Measurements from ENCODE around the gene TCTN3.
A peak's percentile ranks its signal among the peaks of the same experiment; 100 is the strongest.

Gene TCTN3

GRCh38 chr10:95657250-95657649, 36.5 kb downstream of the TCTN3 start:
- H3K27ac Mint-ChIP-seq: peak overlapping the region; percentile 11
- H3K36me3 Mint-ChIP-seq: peaks cover 8% of the 10 kb centered on the region
- H3K27me3 Mint-ChIP-seq: no peaks in the 10 kb centered on the region
- H3K4me3 Mint-ChIP-seq: peak overlapping the region; percentile 100
- peaks cover 24% of the 10 kb centered on the region for H3K4me1 Mint-ChIP-seq (ENCODE audit: low read depth)
- H3K9me3 Mint-ChIP-seq (ENCODE audit: low read depth): no peaks in the 10 kb centered on the region

- no peaks in the 10 kb centered on the region for H3K27me3 Mint-ChIP-seq
- H3K4me1 Mint-ChIP-seq (ENCODE audit: low read depth): peaks cover 24% of the 10 kb centered on the region
- H3K4me3 Mint-ChIP-seq: peak within 1 kb of the TSS; percentile 100
- H3K27ac Mint-ChIP-seq: peak within 1 kb of the TSS; percentile 97
- H3K36me3 Mint-ChIP-seq: peaks cover 15% of the 10 kb centered on the region
- no peaks in the 10 kb centered on the region for H3K9me3 Mint-ChIP-seq (ENCODE audit: low read depth)
These were observed 37.2 kb downstream of the TCTN3 start, which contains the start of gene ALDH18A1 for GRCh38 chr10:95656291-95657164. TSS of gene ALDH18A1 (minus strand) at chr10:95656711. CDS start at chr10:95653377, 3,334 bp downstream.

- peaks cover 21% of the 10 kb centered on the region for H3K36me3 Mint-ChIP-seq
- H3K4me1 Mint-ChIP-seq (ENCODE audit: low read depth): peaks cover 26% of the 10 kb centered on the region
- H3K9me3 Mint-ChIP-seq (ENCODE audit: low read depth): no peaks in the 10 kb centered on the region
- H3K27ac Mint-ChIP-seq: peak overlapping the region; percentile 67
- no peaks in the 10 kb centered on the region for H3K27me3 Mint-ChIP-seq
- peak overlapping the region; percentile 100 for H3K4me3 Mint-ChIP-seq
These were observed 38.0 kb downstream of the TCTN3 start for GRCh38 chr10:95655571-95656290.

GRCh38 chr10:95653895-95654294, 39.8 kb downstream of the TCTN3 start:
- H3K9me3 Mint-ChIP-seq (ENCODE audit: low read depth): no peaks in the 10 kb centered on the region
- no peak overlapping the region for H3K27ac Mint-ChIP-seq
- H3K4me1 Mint-ChIP-seq (ENCODE audit: low read depth): peaks cover 26% of the 10 kb centered on the region
- peaks cover 22% of the 10 kb centered on the region for H3K36me3 Mint-ChIP-seq
- no peaks in the 10 kb centered on the region for H3K27me3 Mint-ChIP-seq
- H3K4me3 Mint-ChIP-seq: no peak overlapping the region

GRCh38 chr10:95651346-95652060, 42.2 kb downstream of the TCTN3 start:
- Mint-ChIP-seq H3K27me3 (no peaks in the 10 kb centered on the region), H3K36me3 (peaks cover 35% of the 10 kb centered on the region), H3K4me1 (ENCODE audit: low read depth) (peaks cover 20% of the 10 kb centered on the region), H3K9me3 (ENCODE audit: low read depth) (no peaks in the 10 kb centered on the region), H3K4me3 (no peak overlapping the region), H3K27ac (no peak overlapping the region)

- H3K36me3 Mint-ChIP-seq: peaks cover 35% of the 10 kb centered on the region
- peaks cover 20% of the 10 kb centered on the region for H3K4me1 Mint-ChIP-seq (ENCODE audit: low read depth)
- H3K9me3 Mint-ChIP-seq (ENCODE audit: low read depth): no peaks in the 10 kb centered on the region
- no peaks in the 10 kb centered on the region for H3K27me3 Mint-ChIP-seq
- H3K4me3 Mint-ChIP-seq: no peak overlapping the region
- H3K27ac Mint-ChIP-seq: no peak overlapping the region
These were observed 43.5 kb downstream of the TCTN3 start for GRCh38 chr10:95650232-95650631.

- Mint-ChIP-seq H3K27me3 (no peaks in the 10 kb centered on the region), H3K9me3 (ENCODE audit: low read depth) (no peaks in the 10 kb centered on the region), H3K36me3 (peaks cover 31% of the 10 kb centered on the region), H3K27ac (no peak overlapping the region), H3K4me1 (ENCODE audit: low read depth) (peaks cover 8% of the 10 kb centered on the region), H3K4me3 (no peak overlapping the region)
These were observed 45.6 kb downstream of the TCTN3 start for GRCh38 chr10:95648138-95648537.

GRCh38 chr10:95646160-95646559, 47.6 kb downstream of the TCTN3 start:
- Mint-ChIP-seq H3K27ac (no peak overlapping the region), H3K9me3 (ENCODE audit: low read depth) (no peaks in the 10 kb centered on the region), H3K36me3 (peaks cover 16% of the 10 kb centered on the region), H3K4me1 (ENCODE audit: low read depth) (peaks cover 5% of the 10 kb centered on the region), H3K27me3 (no peaks in the 10 kb centered on the region), H3K4me3 (no peak overlapping the region)

- peaks cover 18% of the 10 kb centered on the region for H3K36me3 Mint-ChIP-seq
- no peak overlapping the region for H3K4me3 Mint-ChIP-seq
- H3K27me3 Mint-ChIP-seq: no peaks in the 10 kb centered on the region
- H3K9me3 Mint-ChIP-seq (ENCODE audit: low read depth): no peaks in the 10 kb centered on the region
- no peak overlapping the region for H3K27ac Mint-ChIP-seq
- peaks cover 5% of the 10 kb centered on the region for H3K4me1 Mint-ChIP-seq (ENCODE audit: low read depth)
These were observed 48.8 kb downstream of the TCTN3 start for GRCh38 chr10:95644901-95645300.

- H3K27me3 Mint-ChIP-seq: no peaks in the 10 kb centered on the region
- H3K36me3 Mint-ChIP-seq: peaks cover 9% of the 10 kb centered on the region
These were observed 52.8 kb downstream of the TCTN3 start for GRCh38 chr10:95640891-95641315.

GRCh38 chr10:95637911-95638310, 55.8 kb downstream of the TCTN3 start:
- Mint-ChIP-seq H3K4me3 (no peak overlapping the region), H3K36me3 (peaks cover 23% of the 10 kb centered on the region), H3K9me3 (ENCODE audit: low read depth) (no peaks in the 10 kb centered on the region), H3K27ac (no peak overlapping the region), H3K4me1 (ENCODE audit: low read depth) (no peaks in the 10 kb centered on the region), H3K27me3 (no peaks in the 10 kb centered on the region)

More at GRCh38 chr10:95640891-95641315, 52.8 kb downstream of the TCTN3 start:
- Mint-ChIP-seq H3K4me1 (ENCODE audit: low read depth) (peaks cover 3% of the 10 kb centered on the region), H3K27ac (no peak overlapping the region), H3K9me3 (ENCODE audit: low read depth) (no peaks in the 10 kb centered on the region), H3K4me3 (no peak overlapping the region)

GRCh38 chr10:95637140-95637539, 56.6 kb downstream of the TCTN3 start:
- Mint-ChIP-seq H3K27ac (no peak overlapping the region), H3K4me3 (no peak overlapping the region), H3K36me3 (peaks cover 27% of the 10 kb centered on the region), H3K9me3 (ENCODE audit: low read depth) (no peaks in the 10 kb centered on the region), H3K4me1 (ENCODE audit: low read depth) (no peaks in the 10 kb centered on the region), H3K27me3 (no peaks in the 10 kb centered on the region)

GRCh38 chr10:95635319-95635733, 58.4 kb downstream of the TCTN3 start:
- Mint-ChIP-seq H3K4me3 (no peak overlapping the region), H3K4me1 (ENCODE audit: low read depth) (no peaks in the 10 kb centered on the region), H3K27ac (no peak overlapping the region), H3K9me3 (ENCODE audit: low read depth) (no peaks in the 10 kb centered on the region), H3K27me3 (no peaks in the 10 kb centered on the region), H3K36me3 (peaks cover 32% of the 10 kb centered on the region)

- H3K27me3 Mint-ChIP-seq: no peaks in the 10 kb centered on the region
- H3K9me3 Mint-ChIP-seq (ENCODE audit: low read depth): no peaks in the 10 kb centered on the region
- H3K4me1 Mint-ChIP-seq (ENCODE audit: low read depth): no peaks in the 10 kb centered on the region
- H3K4me3 Mint-ChIP-seq: no peak overlapping the region
- no peak overlapping the region for H3K27ac Mint-ChIP-seq
- H3K36me3 Mint-ChIP-seq: peaks cover 26% of the 10 kb centered on the region
These were observed 64.9 kb downstream of the TCTN3 start for GRCh38 chr10:95628786-95629185.

GRCh38 chr10:95626500-95626899, 67.2 kb downstream of the TCTN3 start:
- no peaks in the 10 kb centered on the region for H3K27me3 Mint-ChIP-seq
- no peaks in the 10 kb centered on the region for H3K4me1 Mint-ChIP-seq (ENCODE audit: low read depth)
- no peak overlapping the region for H3K4me3 Mint-ChIP-seq
- H3K36me3 Mint-ChIP-seq: peaks cover 18% of the 10 kb centered on the region
- H3K9me3 Mint-ChIP-seq (ENCODE audit: low read depth): no peaks in the 10 kb centered on the region
- H3K27ac Mint-ChIP-seq: no peak overlapping the region

All from activated naive CD8-positive, alpha-beta T cell (primary cell).